GM12878 (cell line): ENCODE results near the gene S1PR4. TPM values are rescaled to one million over a fixed set of nuclear protein-coding genes. Genes with fewer than 3 reads are reported as not detected.

Experiments used
- ATAC-seq: fragments of 200-7000 bp; cut with Tn5 transposase; 3 replicates; pipeline ENCODE4 v1.9.1; 2020; ENCODE audit warnings: mild to moderate bottlenecking, moderate library complexity
- BruUV-seq: library from RNA; stranded (reverse); fragments of 400-500 nt; replicated peaks from 2 replicates; lab custom pipeline; 2021; lab: Mats Ljungman, UMichigan
- CTCF ChIA-PET: fragments of 300-600 bp; sonication (Branson Sonifier 250); formaldehyde crosslinking; extraction: SDS; loops from one replicate; lab custom pipeline; 2021; ENCODE audit warnings: inconsistent platforms; lab: Yijun Ruan, JAX
- POLR2A ChIA-PET: fragments of 350-600 bp; formaldehyde crosslinking; extraction: SDS; loops from one replicate; lab custom pipeline; 2021; ENCODE audit warnings: inconsistent platforms; lab: Charles Lee
- RAD21 ChIA-PET: fragments of 300-600 bp; sonication (Branson Sonifier 250); formaldehyde crosslinking; loops from one replicate; lab custom pipeline; 2023; ENCODE audit warnings: antibody characterized with exemption; ENCODE audit not compliant: unreplicated experiment; lab: Charles Lee
- SMC1A ChIA-PET: fragments of 300-600 bp; sonication (Branson Sonifier 250); formaldehyde crosslinking; loops from one replicate; lab custom pipeline; 2023; ENCODE audit not compliant: unreplicated experiment, uncharacterized antibody; lab: Charles Lee
- DNase-seq: peaks from one replicate; pipeline ENCODE4 v3.0.0-alpha.2; 2011; ENCODE audit warnings: low read depth, low spot score
- FAIRE-seq: peaks from 3 replicates; lab custom pipeline; 2011; peaks lifted over from hg19 to GRCh38; lab: Jason Lieb, UNC
- H2AFZ ChIP-seq: 2 replicates; pipeline ENCODE4 v1.6.0; 2011; ENCODE audit warnings: low read depth, low read length, control low read depth; ENCODE audit not compliant: control insufficient read depth
- H3K27ac ChIP-seq: 2 replicates; pipeline ENCODE4 v1.5.1; 2011; ENCODE audit warnings: control low read depth; ENCODE audit not compliant: control insufficient read depth, insufficient read depth
- H3K27me3 ChIP-seq, 2 experiments: replicated peaks in 1 of 2; 2 replicates each; pipeline versions ENCODE4 v1.6.0 to v1.6.1; 2011; ENCODE audit warnings: low read length in 1 of 2; ENCODE audit not compliant: control insufficient read depth in 2 of 2, insufficient read depth in 2 of 2
- H3K36me3 ChIP-seq, 2 experiments: 2 replicates each; pipeline ENCODE4 v1.5.1; 2011; ENCODE audit warnings: low read length in 1 of 2; ENCODE audit not compliant: control insufficient read depth in 2 of 2, insufficient read depth in 2 of 2
- H3K4me1 ChIP-seq: 2 replicates; pipeline ENCODE4 v1.6.1; 2011; ENCODE audit warnings: mild to moderate bottlenecking, low read length, moderate library complexity, mixed read lengths; ENCODE audit not compliant: control insufficient read depth, insufficient read depth
- H3K4me2 ChIP-seq: 2 replicates; pipeline ENCODE4 v1.6.0; 2011; ENCODE audit warnings: control low read depth; ENCODE audit not compliant: control insufficient read depth, insufficient read depth
- H3K4me3 ChIP-seq: fragments of 200-600 bp; sonication (generic); 2 replicates; pipeline ENCODE4 v1.5.1; 2016
- H3K79me2 ChIP-seq: 2 replicates; pipeline ENCODE4 v1.6.0; 2011; ENCODE audit warnings: low read length; ENCODE audit not compliant: control insufficient read depth, insufficient read depth
- H3K9ac ChIP-seq: 2 replicates; pipeline ENCODE4 v1.8.0; 2011; ENCODE audit warnings: low read length, control low read depth, mixed read lengths; ENCODE audit not compliant: control insufficient read depth, insufficient read depth
- H3K9me3 ChIP-seq: replicated peaks from 3 replicates; pipeline ENCODE4 v1.5.1; 2011; ENCODE audit warnings: mild to moderate bottlenecking, low read length; ENCODE audit not compliant: control insufficient read depth, insufficient read depth
- H4K20me1 ChIP-seq: 2 replicates; pipeline ENCODE4 v1.6.0; 2011; ENCODE audit not compliant: control insufficient read depth, insufficient read depth
- ETV6 ChIP-seq, 2 experiments: fragments of 450-650 bp in 1 of 2; IDR thresholded peaks in 1 of 2; conservative IDR thresholded peaks in 1 of 2; 2 replicates each; pipeline ENCODE4 v1.6.1; 2014; ENCODE audit warnings: antibody characterized with exemption in 1 of 2, borderline replicate concordance in 1 of 2, low read depth in 1 of 2, mild to moderate bottlenecking in 1 of 2, moderate library complexity in 1 of 2
- EZH2 ChIP-seq: IDR thresholded peaks from 2 replicates; pipeline ENCODE4 v1.6.1; 2012; ENCODE audit warnings: low read depth, mild to moderate bottlenecking, control low read depth, inconsistent platforms, low read length, borderline replicate concordance; ENCODE audit not compliant: control insufficient read depth
- FOXK2 ChIP-seq: fragments of 450-650 bp; IDR thresholded peaks from 2 replicates; pipeline ENCODE4 v1.6.1; 2017; ENCODE audit warnings: mild to moderate bottlenecking, moderate library complexity
- POLR2A ChIP-seq: IDR thresholded peaks from 2 replicates; pipeline ENCODE4 v1.6.1; 2011; ENCODE audit warnings: low read depth, mild to moderate bottlenecking, low read length
- WRNIP1 ChIP-seq: IDR thresholded peaks from 2 replicates; pipeline ENCODE4 v1.6.1; 2011; ENCODE audit warnings: low read depth, low read length, improper control_type of control experiment, borderline replicate concordance
- WGBS: methylation state at CpG from one replicate; pipeline ENCODE4 v1.1.6; 2016; ENCODE audit warnings: low lambda C conversion rate; ENCODE audit not compliant: insufficient replicate concordance, insufficient coverage; ENCODE audit errors: missing lambda C conversion rate; 5-methylcytosine and 5-hydroxymethylcytosine counted together
- in situ Hi-C: fragments of 300-500 bp; cut with MboI; formaldehyde crosslinking; loops from 9 replicates; pipeline ENCODE4 v1.14.3; 2018; ENCODE audit warnings: mixed read lengths
- intact Hi-C: fragments of 100-400 bp; cut with micrococcal nuclease; formaldehyde crosslinking; loops from one replicate; pipeline ENCODE4 v1.14.2; 2022; ENCODE audit not compliant: unreplicated experiment
- polyA plus RNA-seq, 11 experiments: library from polyadenylated mRNA; depleted of rRNA in 4 of 11; unstranded in 6 of 11; stranded (reverse) in 5 of 11; fragments of >200 nt; fragmentation: Nextera tagmentation in 4 of 11; fragmentation: Illumina TruSeq in 1 of 11; extraction: Ambion mirVana in 4 of 11; extraction: Trizol in 1 of 11; gene quantifications; 1 replicate in 1 of 11; 2 replicates in 10 of 11; pipeline versions ENCODE4 v1.2.1 to v1.2.3, GENCODE V29; 2011 to 2016; ENCODE audit warnings: inconsistent platforms in 2 of 11, missing spikeins in 2 of 11, low read depth in 1 of 11
- total RNA-seq, 4 experiments: library from RNA; depleted of rRNA in 3 of 4; stranded (reverse); fragments of >200 nt in 3 of 4; fragmentation: Illumina TruSeq in 1 of 4; extraction: Trizol in 1 of 4; gene quantifications; 2 replicates each; pipeline versions ENCODE4 v1.2.1 to v1.2.3, GENCODE V29; 2013 to 2021
- TF ChIP-seq, protein P1 (sequence below): fragments of 450-650 bp; IDR thresholded peaks from 2 replicates; pipeline ENCODE4 v1.6.1; 2014; ENCODE audit warnings: mild to moderate bottlenecking
- TF ChIP-seq, protein P2 (sequence below): fragments of 450-650 bp; formaldehyde crosslinking; IDR thresholded peaks from 2 replicates; pipeline ENCODE4 v1.4.0; 2020; ENCODE audit warnings: mild to moderate bottlenecking, moderate library complexity

S1PR4 gene
- total and polyA plus RNA-seq, 10 of the 15 experiments (the other 5 are each of a cell fraction or from before 2014, with no cell fraction given), result 0.19 to 57.7 (median 32.4) TPM; not detected in 1

- ChIA-PET CTCF (no interaction called here), RAD21 (no interaction called here), POLR2A (no interaction called here)
- Histone ChIP-seq H3K4me3 (no peak overlapping the region), H3K27me3 (no peaks in the 10 kb centered on the region), H4K20me1 (no peaks in the 10 kb centered on the region), H3K27ac (no peak overlapping the region), H3K9me3 (no peaks in the 10 kb centered on the region), H3K4me2 (no peak overlapping the region)
- no peak for FAIRE-seq
- no TSS peak for BruUV-seq
- intact Hi-C loops, result no loop called here
- TF ChIP-seq EZH2, result no peak
- TF ChIP-seq, all 136 proteins: peak for 0
- ATAC-seq (no peak), DNase-seq (no peak)
- Histone ChIP-seq H2AFZ (no peak overlapping the region), H3K79me2 (peaks cover 1% of the 10 kb centered on the region; the same call in 1 of the 2 replicates), H3K9ac (no peak overlapping the region), H3K36me3 (peaks cover 2 to 8% of the 10 kb centered on the region in 2 experiments; a peak in 3 of 4 replicates), H3K4me1 (no peaks in the 10 kb centered on the region)
- 94% methylated on average over 38 of the region's 42 CpGs for WGBS
- SMC1A ChIA-PET, result no interaction called here
- in situ Hi-C loops, result no loop called here
Observed at GRCh38 chr19:3196064-3196932, 17.7 kb downstream of the S1PR4 start.

DNA sequence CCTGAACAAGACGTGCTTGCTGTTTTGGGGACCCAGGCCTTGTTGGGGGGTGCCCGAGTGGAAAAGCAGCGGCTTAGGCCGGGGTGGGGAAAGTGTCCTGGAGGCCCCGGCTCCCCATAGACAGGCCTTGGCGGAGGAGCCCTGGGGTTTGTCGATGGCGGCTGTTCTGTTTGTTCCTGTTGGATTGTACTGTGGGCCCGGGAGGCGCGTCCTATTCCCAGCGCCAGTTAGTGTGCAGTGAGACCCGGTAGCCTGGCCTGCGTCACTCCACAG, 18.3 kb downstream of the S1PR4 start:
- no peak for ATAC-seq
- peaks cover 2 to 10% of the 10 kb centered on the region in 2 experiments; a peak in 3 of 4 replicates for H3K36me3 ChIP-seq
- CTCF ChIA-PET, result no interaction called here
- RAD21 ChIA-PET, result no interaction called here
- POLR2A ChIA-PET, result interaction anchor here (1.1 kb wide), 1 partner anchor 10 kb away, joined by 5 read pairs; no protein-coding TSS in a partner anchor
- H3K79me2 ChIP-seq, result no peaks in the 10 kb centered on the region
- in situ Hi-C loops (no loop called here), intact Hi-C loops (no loop called here)
- H3K9me3 ChIP-seq, result no peaks in the 10 kb centered on the region
- H3K27ac ChIP-seq, result no peak overlapping the region
- SMC1A ChIA-PET, result no interaction called here
- H3K27me3 ChIP-seq, result no peaks in the 10 kb centered on the region
- BruUV-seq, result no TSS peak
- H4K20me1 ChIP-seq, result no peaks in the 10 kb centered on the region
- no peak overlapping the region for H3K4me3 ChIP-seq
- no peaks in the 10 kb centered on the region for H3K4me1 ChIP-seq
- DNase-seq, result no peak
- TF ChIP-seq WRNIP1 (no peak), POLR2A (no peak), ETV6 (conservative IDR thresholded peaks at IDR 0.05 in 1 of 2, IDR thresholded peaks at IDR 0.05 in 1 of 2; ENCODE audit: borderline replicate concordance in 1 of 2, low read depth in 1 of 2) (no peak), FOXK2 (no peak)
- TF ChIP-seq, protein P1, sequence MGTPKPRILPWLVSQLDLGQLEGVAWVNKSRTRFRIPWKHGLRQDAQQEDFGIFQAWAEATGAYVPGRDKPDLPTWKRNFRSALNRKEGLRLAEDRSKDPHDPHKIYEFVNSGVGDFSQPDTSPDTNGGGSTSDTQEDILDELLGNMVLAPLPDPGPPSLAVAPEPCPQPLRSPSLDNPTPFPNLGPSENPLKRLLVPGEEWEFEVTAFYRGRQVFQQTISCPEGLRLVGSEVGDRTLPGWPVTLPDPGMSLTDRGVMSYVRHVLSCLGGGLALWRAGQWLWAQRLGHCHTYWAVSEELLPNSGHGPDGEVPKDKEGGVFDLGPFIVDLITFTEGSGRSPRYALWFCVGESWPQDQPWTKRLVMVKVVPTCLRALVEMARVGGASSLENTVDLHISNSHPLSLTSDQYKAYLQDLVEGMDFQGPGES, result no peak
- TF ChIP-seq, protein P2, sequence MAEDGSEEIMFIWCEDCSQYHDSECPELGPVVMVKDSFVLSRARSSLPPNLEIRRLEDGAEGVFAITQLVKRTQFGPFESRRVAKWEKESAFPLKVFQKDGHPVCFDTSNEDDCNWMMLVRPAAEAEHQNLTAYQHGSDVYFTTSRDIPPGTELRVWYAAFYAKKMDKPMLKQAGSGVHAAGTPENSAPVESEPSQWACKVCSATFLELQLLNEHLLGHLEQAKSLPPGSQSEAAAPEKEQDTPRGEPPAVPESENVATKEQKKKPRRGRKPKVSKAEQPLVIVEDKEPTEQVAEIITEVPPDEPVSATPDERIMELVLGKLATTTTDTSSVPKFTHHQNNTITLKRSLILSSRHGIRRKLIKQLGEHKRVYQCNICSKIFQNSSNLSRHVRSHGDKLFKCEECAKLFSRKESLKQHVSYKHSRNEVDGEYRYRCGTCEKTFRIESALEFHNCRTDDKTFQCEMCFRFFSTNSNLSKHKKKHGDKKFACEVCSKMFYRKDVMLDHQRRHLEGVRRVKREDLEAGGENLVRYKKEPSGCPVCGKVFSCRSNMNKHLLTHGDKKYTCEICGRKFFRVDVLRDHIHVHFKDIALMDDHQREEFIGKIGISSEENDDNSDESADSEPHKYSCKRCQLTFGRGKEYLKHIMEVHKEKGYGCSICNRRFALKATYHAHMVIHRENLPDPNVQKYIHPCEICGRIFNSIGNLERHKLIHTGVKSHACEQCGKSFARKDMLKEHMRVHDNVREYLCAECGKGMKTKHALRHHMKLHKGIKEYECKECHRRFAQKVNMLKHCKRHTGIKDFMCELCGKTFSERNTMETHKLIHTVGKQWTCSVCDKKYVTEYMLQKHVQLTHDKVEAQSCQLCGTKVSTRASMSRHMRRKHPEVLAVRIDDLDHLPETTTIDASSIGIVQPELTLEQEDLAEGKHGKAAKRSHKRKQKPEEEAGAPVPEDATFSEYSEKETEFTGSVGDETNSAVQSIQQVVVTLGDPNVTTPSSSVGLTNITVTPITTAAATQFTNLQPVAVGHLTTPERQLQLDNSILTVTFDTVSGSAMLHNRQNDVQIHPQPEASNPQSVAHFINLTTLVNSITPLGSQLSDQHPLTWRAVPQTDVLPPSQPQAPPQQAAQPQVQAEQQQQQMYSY (CRISPR knock-in tag), result no peak
- 98% methylated on average over 14 of the region's 14 CpGs for WGBS
- no peak overlapping the region for H2AFZ ChIP-seq
- H3K9ac ChIP-seq, result no peak overlapping the region
- H3K4me2 ChIP-seq, result no peak overlapping the region
- FAIRE-seq, result no peak
